OCI-LY1 (cell line): ENCODE results near the gene CPOX.

ENCODE experiments used
- H2AFZ ChIP-seq: fragments of 200-600 bp; sonication (generic), shearing (Covaris generic); 2 replicates; pipeline ENCODE4 v1.6.0; 2014; ENCODE audit warnings: antibody characterized with exemption, mild to moderate bottlenecking, low read length
- H3F3A ChIP-seq: fragments of 200-600 bp; sonication (generic), shearing (Covaris generic); 2 replicates; pipeline ENCODE4 v1.6.0; 2014; ENCODE audit warnings: mild to moderate bottlenecking, antibody characterized with exemption, low read length, moderate library complexity; ENCODE audit not compliant: insufficient read depth
- H3K27ac ChIP-seq: fragments of 200-600 bp; sonication (generic); 2 replicates; pipeline ENCODE4 v1.5.1; 2014; ENCODE audit warnings: low read length, mixed run types, mild to moderate bottlenecking, low read depth; ENCODE audit not compliant: poor library complexity, severe bottlenecking
- H3K27me3 ChIP-seq: fragments of 200-600 bp; sonication (generic); 2 replicates; pipeline ENCODE4 v1.6.0; 2014; ENCODE audit warnings: antibody characterized with exemption, mild to moderate bottlenecking, low read length, moderate library complexity; ENCODE audit not compliant: insufficient read depth
- H3K36me3 ChIP-seq: fragments of 200-600 bp; sonication (generic); 2 replicates; pipeline ENCODE4 v1.6.1; 2014; ENCODE audit warnings: mild to moderate bottlenecking, antibody characterized with exemption, low read length, moderate library complexity, mixed read lengths; ENCODE audit not compliant: insufficient read depth
- H3K4me1 ChIP-seq: fragments of 200-600 bp; sonication (generic); 2 replicates; pipeline ENCODE4 v1.5.1; 2014; ENCODE audit warnings: mild to moderate bottlenecking, low read length, moderate library complexity; ENCODE audit not compliant: insufficient read depth, severe bottlenecking
- H3K4me2 ChIP-seq: fragments of 200-600 bp; sonication (generic), shearing (Covaris generic); 2 replicates; pipeline ENCODE4 v1.6.1; 2014; ENCODE audit warnings: low read length
- H3K4me3 ChIP-seq: fragments of 200-600 bp; sonication (generic); 2 replicates; pipeline ENCODE4 v1.5.1; 2014; ENCODE audit warnings: low read length, low read depth, mild to moderate bottlenecking, mixed read lengths; ENCODE audit not compliant: poor library complexity, severe bottlenecking
- H3K79me2 ChIP-seq: fragments of 200-600 bp; shearing (Covaris generic); 2 replicates; pipeline ENCODE4 v1.6.1; 2016; ENCODE audit warnings: mixed run types, low read length, mixed read lengths; ENCODE audit not compliant: insufficient read depth
- H3K9ac ChIP-seq: fragments of 200-600 bp; sonication (generic), shearing (Covaris generic); 2 replicates; pipeline ENCODE4 v1.6.1; 2014; ENCODE audit warnings: mild to moderate bottlenecking, low read length, mixed read lengths
- H3K9me2 ChIP-seq: fragments of 200-600 bp; sonication (generic), shearing (Covaris generic); 2 replicates; pipeline ENCODE4 v1.6.1; 2014; ENCODE audit warnings: low read depth, mild to moderate bottlenecking, low read length, mixed read lengths
- H3K9me3 ChIP-seq: fragments of 200-600 bp; shearing (Covaris generic); 2 replicates; pipeline ENCODE4 v1.6.1; 2014; ENCODE audit warnings: low read length, mixed read lengths
- H4K20me1 ChIP-seq: fragments of 200-600 bp; sonication (generic), shearing (Covaris generic); 2 replicates; pipeline ENCODE4 v1.6.0; 2016; ENCODE audit warnings: mild to moderate bottlenecking, low read length; ENCODE audit not compliant: insufficient read depth
- CTCF ChIP-seq: fragments of 200-600 bp; sonication (generic), shearing (Covaris generic); IDR thresholded peaks from 2 replicates; pipeline ENCODE4 v1.5.1; 2017; ENCODE audit warnings: mild to moderate bottlenecking, antibody characterized with exemption, low read length, moderate library complexity, mixed read lengths
- EZH2 ChIP-seq: fragments of 200-600 bp; sonication (generic), shearing (Covaris generic); IDR thresholded peaks from 2 replicates; pipeline ENCODE4 v1.8.0; 2017; ENCODE audit warnings: borderline replicate concordance, mixed run types, mild to moderate bottlenecking, antibody characterized with exemption, low read length, moderate library complexity, mixed read lengths

Gene CPOX

DNA sequence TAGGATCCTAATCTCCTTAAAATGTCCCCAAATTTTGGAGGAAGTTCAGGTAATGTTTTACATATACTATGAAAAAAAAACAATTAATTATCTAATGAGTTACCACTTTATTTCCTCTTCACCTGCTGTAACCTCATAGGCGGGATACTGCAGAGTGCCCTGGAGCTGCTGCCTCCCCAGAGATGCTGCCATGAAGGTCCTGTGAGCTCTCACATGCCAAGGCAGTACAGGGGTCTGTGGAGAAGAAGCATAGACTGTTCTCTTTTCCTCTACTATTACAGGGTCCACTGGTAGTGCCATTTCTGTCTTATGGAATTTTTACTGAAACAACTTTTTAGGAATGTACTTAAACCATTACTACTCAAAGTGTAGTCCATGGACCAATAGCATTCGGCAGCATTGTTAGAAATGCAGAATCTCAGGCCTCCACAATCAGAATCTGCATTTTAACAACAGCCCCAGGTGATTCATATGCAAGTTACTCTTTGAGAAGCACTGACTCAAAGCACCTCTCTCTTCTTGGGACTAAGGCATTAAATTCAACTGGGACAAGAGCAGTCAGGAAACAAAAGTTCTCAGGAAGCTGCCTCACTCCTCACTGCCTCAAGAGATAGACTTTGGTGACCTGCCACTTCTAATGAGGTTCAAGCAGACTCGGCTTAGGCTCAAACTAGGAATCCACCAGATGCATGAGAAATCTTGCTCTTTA, 30.3 kb upstream of the CPOX start:
- H3K9me3 ChIP-seq: no peaks in the 10 kb centered on the region
- H3K27ac ChIP-seq: no peak overlapping the region
- H3K4me3 ChIP-seq: no peak overlapping the region
- TF ChIP-seq EZH2: no peak
- TF ChIP-seq CTCF: no peak
- no peaks in the 10 kb centered on the region for H3K36me3 ChIP-seq
- H3F3A ChIP-seq: no peaks in the 10 kb centered on the region
- H3K9me2 ChIP-seq: no peaks in the 10 kb centered on the region
- H3K9ac ChIP-seq: no peak overlapping the region
- H2AFZ ChIP-seq: no peak overlapping the region
- no peaks in the 10 kb centered on the region for H4K20me1 ChIP-seq
- no peak overlapping the region for H3K4me2 ChIP-seq
- no peaks in the 10 kb centered on the region for H3K4me1 ChIP-seq
- H3K79me2 ChIP-seq: no peaks in the 10 kb centered on the region
- no peaks in the 10 kb centered on the region for H3K27me3 ChIP-seq

DNA sequence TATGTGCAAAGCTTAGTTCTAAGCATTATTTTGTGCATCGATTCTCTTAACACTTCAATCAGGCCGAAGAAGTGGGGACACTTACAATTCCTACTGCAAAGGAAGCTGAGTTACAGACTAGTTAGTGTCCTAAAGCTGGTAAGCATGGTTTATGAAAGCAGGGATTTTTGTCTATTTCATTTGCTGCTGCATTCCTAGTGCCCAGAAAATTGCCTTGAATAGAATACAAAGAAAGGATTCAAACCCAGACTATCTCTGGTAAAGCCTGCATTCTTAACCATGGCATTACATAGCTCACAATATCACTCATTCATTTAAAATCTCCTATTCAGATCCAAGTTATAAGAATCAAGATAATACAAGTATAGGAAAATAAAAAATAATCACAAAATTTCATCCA, 24.4 kb upstream of the CPOX start:
- no peaks in the 10 kb centered on the region for H3K36me3 ChIP-seq
- no peak overlapping the region for H3K4me2 ChIP-seq
- no peak overlapping the region for H3K9ac ChIP-seq
- no peak overlapping the region for H3K4me3 ChIP-seq
- H3K27ac ChIP-seq: no peak overlapping the region
- no peak overlapping the region for H2AFZ ChIP-seq
- no peaks in the 10 kb centered on the region for H3K79me2 ChIP-seq
- H3K4me1 ChIP-seq: no peaks in the 10 kb centered on the region
- no peaks in the 10 kb centered on the region for H4K20me1 ChIP-seq
- no peaks in the 10 kb centered on the region for H3K9me2 ChIP-seq
- no peaks in the 10 kb centered on the region for H3K27me3 ChIP-seq
- H3K9me3 ChIP-seq: no peaks in the 10 kb centered on the region
- TF ChIP-seq EZH2: no peak
- H3F3A ChIP-seq: no peaks in the 10 kb centered on the region

DNA sequence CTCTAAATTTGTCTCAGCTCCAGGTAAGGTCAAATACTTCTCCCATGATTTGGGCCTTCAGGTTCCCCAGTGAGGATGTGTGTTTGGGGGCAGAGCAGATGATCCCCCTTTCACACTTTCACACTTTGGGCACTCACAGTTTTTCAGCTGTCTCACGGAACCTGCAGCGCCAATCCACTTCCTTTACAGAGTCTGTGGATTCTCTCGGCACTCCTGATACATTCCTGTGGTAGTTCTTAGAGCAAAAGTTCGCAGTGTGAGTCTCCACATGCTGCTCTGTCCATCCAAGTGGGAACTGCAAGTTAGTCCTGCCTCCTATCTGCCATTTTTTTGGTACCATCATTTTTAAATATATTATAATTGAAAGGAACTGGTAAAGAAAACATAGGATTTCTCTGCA, 20.2 kb upstream of the CPOX start:
- H3K4me3 ChIP-seq: no peak overlapping the region
- H3K27ac ChIP-seq: no peak overlapping the region
- H3K9me3 ChIP-seq: no peaks in the 10 kb centered on the region
- no peak overlapping the region for H3K9ac ChIP-seq
- no peaks in the 10 kb centered on the region for H3K36me3 ChIP-seq
- no peaks in the 10 kb centered on the region for H3K27me3 ChIP-seq
- H3K4me1 ChIP-seq: no peaks in the 10 kb centered on the region
- TF ChIP-seq CTCF: no peak
- TF ChIP-seq EZH2: no peak
- H3K79me2 ChIP-seq: no peaks in the 10 kb centered on the region
- no peaks in the 10 kb centered on the region for H3F3A ChIP-seq
- H2AFZ ChIP-seq: no peak overlapping the region
- no peak overlapping the region for H3K4me2 ChIP-seq
- H3K9me2 ChIP-seq: no peaks in the 10 kb centered on the region
- H4K20me1 ChIP-seq: no peaks in the 10 kb centered on the region

DNA sequence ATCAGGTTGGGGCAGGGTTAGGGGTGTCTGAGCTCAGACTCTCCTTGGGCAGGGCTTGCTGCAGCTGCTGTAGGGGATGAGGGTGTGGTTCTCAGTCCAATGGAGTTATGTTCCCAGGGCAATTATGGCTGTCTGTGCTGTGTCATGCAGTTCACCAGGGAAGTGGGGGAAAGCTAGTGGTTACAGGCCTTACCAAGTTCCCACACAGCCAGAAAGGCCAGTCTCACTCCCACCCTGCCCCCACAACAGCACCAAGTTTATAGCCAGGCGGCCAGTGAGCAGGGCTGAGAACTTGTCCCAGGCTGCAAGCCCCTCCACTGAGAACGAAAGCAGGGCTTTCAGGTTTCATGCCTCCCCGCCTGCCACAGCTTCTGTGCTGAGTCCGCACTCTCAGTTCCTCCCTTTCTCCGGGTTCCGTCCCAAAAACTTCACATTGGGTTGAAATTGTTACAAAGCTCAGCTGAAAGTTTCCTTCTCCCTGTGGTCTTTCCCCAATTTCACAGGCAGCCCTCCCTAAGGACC, 19.6 kb upstream of the CPOX start:
- no peak overlapping the region for H3K27ac ChIP-seq
- H3K36me3 ChIP-seq: no peaks in the 10 kb centered on the region
- no peaks in the 10 kb centered on the region for H3K79me2 ChIP-seq
- H3K9me2 ChIP-seq: no peaks in the 10 kb centered on the region
- H3K27me3 ChIP-seq: no peaks in the 10 kb centered on the region
- no peaks in the 10 kb centered on the region for H3K9me3 ChIP-seq
- H4K20me1 ChIP-seq: no peaks in the 10 kb centered on the region
- no peaks in the 10 kb centered on the region for H3K4me1 ChIP-seq
- H2AFZ ChIP-seq: no peak overlapping the region
- H3K9ac ChIP-seq: no peak overlapping the region
- no peak overlapping the region for H3K4me2 ChIP-seq
- TF ChIP-seq EZH2 (no peak), CTCF (no peak)
- H3K4me3 ChIP-seq: no peak overlapping the region
- H3F3A ChIP-seq: no peaks in the 10 kb centered on the region
